ENCODE results near the gene DPH3.

DNA sequence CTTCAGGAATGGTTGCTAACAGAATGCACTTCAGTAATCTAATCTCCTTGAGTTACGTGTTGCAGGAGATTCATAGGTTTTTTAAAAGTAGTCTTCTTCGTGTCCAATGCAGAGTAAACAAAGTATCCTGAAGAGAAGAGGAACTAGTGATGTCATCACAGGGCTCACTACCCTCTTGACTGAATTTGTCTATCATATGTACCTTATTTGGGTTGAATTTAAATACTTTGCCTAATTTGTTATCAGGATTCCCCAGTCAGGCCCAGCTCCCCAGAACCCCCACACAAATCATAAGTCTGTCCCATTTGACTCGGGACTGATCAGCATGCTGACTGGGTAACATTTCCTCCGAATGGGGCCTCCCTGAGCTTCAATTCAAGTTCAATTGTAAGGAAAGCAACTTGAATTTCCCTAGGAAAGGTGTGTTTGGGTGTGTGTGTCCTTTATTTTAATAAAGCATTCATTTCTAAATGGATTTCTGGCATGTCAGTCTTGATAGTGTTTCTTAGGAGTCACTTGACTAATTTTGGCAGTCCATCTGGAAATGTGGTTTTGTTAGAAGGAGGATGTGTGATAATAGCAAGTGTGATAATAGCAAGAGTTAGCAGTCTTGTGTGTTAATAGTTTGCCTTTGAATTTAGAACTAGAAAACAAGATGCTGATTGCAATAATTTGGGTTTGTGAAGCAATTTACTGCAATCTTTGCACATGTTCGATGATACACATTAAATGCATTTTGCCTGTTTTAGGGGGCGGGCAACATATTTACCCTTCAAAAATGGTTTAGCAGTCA lies 22.2 kb upstream of the DPH3 start:
- TF ChIP-seq POLR2AphosphoS5 (IDR thresholded peaks at IDR 0.05; ENCODE audit: low read depth, low read length), result no peak
- TF ChIP-seq TAF1 (IDR thresholded peaks at IDR 0.05; ENCODE audit: low read depth, low read length), result no peak

All from GM12891 (cell line).